BE2C (cell line): ENCODE results near the gene FIZ1.

ENCODE experiments used
- DNase-seq: peaks from one replicate; pipeline ENCODE4 v3.0.0-alpha.2; 2020
- H3K27me3 ChIP-seq: fragments of 250-450 bp; sonication (Bioruptor Pico); 2 replicates; pipeline ENCODE4 v1.5.1; 2020; ENCODE audit warnings: mild to moderate bottlenecking
- H3K36me3 ChIP-seq: fragments of 250-450 bp; sonication (Bioruptor Pico); 2 replicates; pipeline ENCODE4 v1.5.1; 2020; ENCODE audit warnings: mild to moderate bottlenecking
- H3K4me1 ChIP-seq: fragments of 250-450 bp; sonication (Bioruptor Pico); 2 replicates; pipeline ENCODE4 v1.5.1; 2020
- H3K4me3 ChIP-seq: 2 replicates; pipeline ENCODE4 v1.5.1; 2011; ENCODE audit warnings: low read depth, low read length
- H3K9me3 ChIP-seq: fragments of 250-450 bp; sonication (Bioruptor Pico); 2 replicates; pipeline ENCODE4 v1.5.1; 2020
- TF ChIP-seq, protein P1 (sequence below): IDR thresholded peaks from 2 replicates; pipeline ENCODE4 v1.5.1; 2012; ENCODE audit warnings: mild to moderate bottlenecking, low read depth, low read length

FIZ1 gene

GRCh38 chr19:55605207-55605636, 5.9 kb upstream of the FIZ1 start:
- peak; percentile 98 for DNase-seq
- Histone ChIP-seq H3K9me3 (no peaks in the 10 kb centered on the region), H3K4me3 (peak overlapping the region; percentile 90), H3K4me1 (no peaks in the 10 kb centered on the region; the same call in 1 of the 2 replicates), H3K36me3 (peaks cover 7% of the 10 kb centered on the region), H3K27me3 (no peaks in the 10 kb centered on the region)
- TF ChIP-seq, protein P1, sequence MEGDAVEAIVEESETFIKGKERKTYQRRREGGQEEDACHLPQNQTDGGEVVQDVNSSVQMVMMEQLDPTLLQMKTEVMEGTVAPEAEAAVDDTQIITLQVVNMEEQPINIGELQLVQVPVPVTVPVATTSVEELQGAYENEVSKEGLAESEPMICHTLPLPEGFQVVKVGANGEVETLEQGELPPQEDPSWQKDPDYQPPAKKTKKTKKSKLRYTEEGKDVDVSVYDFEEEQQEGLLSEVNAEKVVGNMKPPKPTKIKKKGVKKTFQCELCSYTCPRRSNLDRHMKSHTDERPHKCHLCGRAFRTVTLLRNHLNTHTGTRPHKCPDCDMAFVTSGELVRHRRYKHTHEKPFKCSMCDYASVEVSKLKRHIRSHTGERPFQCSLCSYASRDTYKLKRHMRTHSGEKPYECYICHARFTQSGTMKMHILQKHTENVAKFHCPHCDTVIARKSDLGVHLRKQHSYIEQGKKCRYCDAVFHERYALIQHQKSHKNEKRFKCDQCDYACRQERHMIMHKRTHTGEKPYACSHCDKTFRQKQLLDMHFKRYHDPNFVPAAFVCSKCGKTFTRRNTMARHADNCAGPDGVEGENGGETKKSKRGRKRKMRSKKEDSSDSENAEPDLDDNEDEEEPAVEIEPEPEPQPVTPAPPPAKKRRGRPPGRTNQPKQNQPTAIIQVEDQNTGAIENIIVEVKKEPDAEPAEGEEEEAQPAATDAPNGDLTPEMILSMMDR: no peak

DNA sequence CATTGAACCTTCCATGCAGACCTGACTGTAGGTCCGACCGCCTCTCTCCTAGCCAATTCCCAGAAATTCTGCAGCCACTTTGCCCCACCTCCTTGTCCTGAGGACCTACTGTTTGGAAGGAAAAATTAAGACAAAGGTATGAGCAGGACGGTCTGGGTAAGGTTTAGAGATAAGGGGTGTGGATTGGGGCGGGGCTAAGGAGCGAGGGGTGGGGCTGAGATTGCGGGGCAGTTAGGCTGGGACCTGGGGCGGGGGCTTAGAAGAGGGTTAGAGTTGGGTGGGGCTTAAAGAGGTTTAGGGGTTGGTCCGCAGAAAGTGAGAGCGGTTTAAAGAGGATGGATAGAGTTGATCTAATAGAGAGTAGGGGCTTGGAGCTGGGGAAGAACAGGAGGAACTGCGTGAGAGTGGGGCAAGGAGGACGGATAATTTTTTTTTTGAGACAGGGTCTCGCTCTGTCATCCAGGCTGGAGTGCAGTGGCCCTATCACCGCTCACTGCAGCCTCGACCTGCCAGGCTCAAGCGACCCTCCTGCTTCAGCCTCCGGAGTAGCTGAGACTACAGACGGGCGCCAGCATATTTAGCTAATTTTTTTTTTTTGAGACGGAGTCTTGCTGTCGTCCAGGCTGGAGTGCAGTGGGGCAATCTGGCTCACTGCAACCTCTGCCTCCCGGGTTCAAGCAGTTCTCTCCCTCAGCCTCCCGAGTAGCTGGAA, 4.4 kb upstream of the FIZ1 start:
- H3K36me3 ChIP-seq: peaks cover 7% of the 10 kb centered on the region
- DNase-seq: no peak
- no peaks in the 10 kb centered on the region; the same call in 1 of the 2 replicates for H3K4me1 ChIP-seq
- no peaks in the 10 kb centered on the region for H3K9me3 ChIP-seq
- TF ChIP-seq, protein P1: no peak
- no peaks in the 10 kb centered on the region for H3K27me3 ChIP-seq
- H3K4me3 ChIP-seq: no peak overlapping the region

GRCh38 chr19:55603115-55603514, 3.8 kb upstream of the FIZ1 start:
- H3K27me3 ChIP-seq: no peaks in the 10 kb centered on the region
- H3K4me3 ChIP-seq: no peak overlapping the region
- TF ChIP-seq, protein P1: no peak
- no peaks in the 10 kb centered on the region for H3K9me3 ChIP-seq
- H3K4me1 ChIP-seq: peaks cover 6% of the 10 kb centered on the region; the same call in 1 of the 2 replicates
- DNase-seq: no peak
- H3K36me3 ChIP-seq: peaks cover 7% of the 10 kb centered on the region

DNA sequence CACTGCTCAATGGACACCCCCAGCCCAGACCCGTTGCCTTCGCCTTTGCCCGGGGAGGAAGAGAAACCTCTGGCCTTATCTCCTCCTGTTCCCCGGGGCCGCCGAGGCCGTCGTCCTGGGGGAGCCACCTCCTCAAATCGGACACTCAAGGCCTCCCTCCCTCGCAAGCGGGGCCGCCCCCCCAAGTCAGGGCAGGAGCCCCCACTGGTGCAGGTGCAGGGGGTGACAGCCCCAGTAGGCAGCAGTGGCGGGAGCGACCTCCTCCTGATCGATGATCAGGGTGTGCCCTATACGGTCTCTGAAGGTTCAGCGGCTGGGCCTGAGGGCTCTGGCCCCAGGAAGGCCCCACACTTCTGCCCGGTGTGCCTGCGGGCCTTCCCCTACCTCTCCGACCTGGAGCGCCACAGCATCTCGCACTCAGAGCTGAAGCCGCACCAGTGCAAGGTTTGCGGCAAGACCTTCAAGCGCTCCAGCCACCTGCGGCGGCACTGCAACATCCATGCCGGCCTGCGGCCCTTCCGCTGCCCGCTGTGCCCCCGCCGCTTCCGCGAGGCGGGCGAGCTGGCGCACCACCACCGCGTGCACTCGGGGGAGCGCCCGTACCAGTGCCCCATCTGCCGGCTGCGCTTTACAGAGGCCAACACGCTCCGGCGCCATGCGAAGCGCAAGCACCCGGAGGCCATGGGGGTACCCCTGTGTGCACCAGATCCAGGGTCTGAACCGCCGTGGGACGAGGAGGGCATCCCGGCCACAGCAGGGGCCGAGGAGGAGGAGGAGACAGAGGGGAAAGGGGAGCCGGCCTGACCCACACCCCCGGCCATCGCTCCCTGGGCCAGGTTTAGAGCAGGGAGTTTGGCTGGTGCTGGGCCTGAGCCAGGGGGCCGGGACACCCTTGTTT, 3.0 kb upstream of the FIZ1 start:
- peaks cover 7% of the 10 kb centered on the region; the same call in 1 of the 2 replicates for H3K4me1 ChIP-seq

GRCh38 chr19:55601084-55601483, 1.8 kb upstream of the FIZ1 start:
- peaks cover 12% of the 10 kb centered on the region; the same call in 1 of the 2 replicates for H3K36me3 ChIP-seq
- no peak for DNase-seq
- no peaks in the 10 kb centered on the region for H3K9me3 ChIP-seq
- TF ChIP-seq, protein P1: no peak
- H3K4me1 ChIP-seq: peaks cover 7% of the 10 kb centered on the region; the same call in 1 of the 2 replicates
- H3K4me3 ChIP-seq: peak overlapping the region; percentile 59
- no peaks in the 10 kb centered on the region for H3K27me3 ChIP-seq

More for the DNA sequence above, 3.0 kb upstream of the FIZ1 start:
- DNase-seq: no peak
- Histone ChIP-seq H3K27me3 (no peaks in the 10 kb centered on the region), H3K4me3 (no peak overlapping the region), H3K36me3 (peaks cover 7% of the 10 kb centered on the region), H3K9me3 (no peaks in the 10 kb centered on the region)
- TF ChIP-seq, protein P1: no peak
